Bronchial epithelial cell (primary cell): Measurements from ENCODE around the gene TNFAIP3. TPM values are rescaled to one million over a fixed set of nuclear protein-coding genes. Genes with fewer than 3 reads are reported as not detected.

ENCODE experiments used
- DNase-seq: peaks from one replicate; pipeline ENCODE4 v3.0.0-alpha.2; 2010; ENCODE audit warnings: low read depth
- FAIRE-seq: peaks from 2 replicates; lab custom pipeline; 2011; peaks lifted over from hg19 to GRCh38; lab: Jason Lieb, UNC
- H3K27me3 ChIP-seq: 2 replicates; pipeline ENCODE4 v1.5.1; 2011; ENCODE audit warnings: low read length; ENCODE audit not compliant: control insufficient read depth, insufficient read depth
- H3K36me3 ChIP-seq: 2 replicates; pipeline ENCODE4 v1.5.1; 2011; ENCODE audit warnings: low read length; ENCODE audit not compliant: control insufficient read depth, insufficient read depth
- H3K4me3 ChIP-seq: 2 replicates; pipeline ENCODE4 v1.5.1; 2011; ENCODE audit warnings: mild to moderate bottlenecking, low read depth, low read length, control low read depth
- CTCF ChIP-seq: IDR thresholded peaks from 2 replicates; pipeline ENCODE4 v1.5.1; 2011; ENCODE audit warnings: mild to moderate bottlenecking, moderate library complexity, low read length, control low read depth, inconsistent platforms; ENCODE audit not compliant: insufficient read depth, severe bottlenecking
- total RNA-seq: library from RNA; depleted of rRNA; stranded (reverse); fragments of >200 nt; gene quantifications from 2 replicates; pipeline ENCODE4 v1.2.1, GENCODE V29; 2014

The TNFAIP3 gene
- total RNA-seq, 1 donor from 2014 or later, result 2.1 TPM

DNA sequence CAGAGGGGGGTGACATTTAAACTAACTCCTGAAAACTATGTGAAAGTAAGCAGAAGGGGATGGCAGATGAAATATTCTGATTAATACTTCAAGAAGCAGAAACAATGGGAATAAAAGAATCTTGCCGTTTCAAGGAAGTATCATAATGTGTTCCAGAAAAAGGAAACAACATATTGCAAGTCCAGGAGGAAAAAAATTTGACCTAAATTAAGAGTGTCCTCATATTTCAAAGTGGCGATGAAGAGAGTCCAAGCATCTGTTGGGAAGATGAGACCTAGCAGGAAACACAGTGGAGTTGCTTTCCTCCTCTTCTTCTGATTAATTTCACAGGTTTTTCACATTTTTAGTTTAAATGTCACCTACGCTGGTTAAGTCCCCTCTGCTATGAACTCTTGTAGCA, 45.6 kb upstream of the TNFAIP3 start:
- Histone ChIP-seq H3K27me3 (no peaks in the 10 kb centered on the region), H3K36me3 (no peaks in the 10 kb centered on the region), H3K4me3 (no peak overlapping the region)
- TF ChIP-seq CTCF, result no peak
- FAIRE-seq, result no peak
- no peak for DNase-seq

DNA sequence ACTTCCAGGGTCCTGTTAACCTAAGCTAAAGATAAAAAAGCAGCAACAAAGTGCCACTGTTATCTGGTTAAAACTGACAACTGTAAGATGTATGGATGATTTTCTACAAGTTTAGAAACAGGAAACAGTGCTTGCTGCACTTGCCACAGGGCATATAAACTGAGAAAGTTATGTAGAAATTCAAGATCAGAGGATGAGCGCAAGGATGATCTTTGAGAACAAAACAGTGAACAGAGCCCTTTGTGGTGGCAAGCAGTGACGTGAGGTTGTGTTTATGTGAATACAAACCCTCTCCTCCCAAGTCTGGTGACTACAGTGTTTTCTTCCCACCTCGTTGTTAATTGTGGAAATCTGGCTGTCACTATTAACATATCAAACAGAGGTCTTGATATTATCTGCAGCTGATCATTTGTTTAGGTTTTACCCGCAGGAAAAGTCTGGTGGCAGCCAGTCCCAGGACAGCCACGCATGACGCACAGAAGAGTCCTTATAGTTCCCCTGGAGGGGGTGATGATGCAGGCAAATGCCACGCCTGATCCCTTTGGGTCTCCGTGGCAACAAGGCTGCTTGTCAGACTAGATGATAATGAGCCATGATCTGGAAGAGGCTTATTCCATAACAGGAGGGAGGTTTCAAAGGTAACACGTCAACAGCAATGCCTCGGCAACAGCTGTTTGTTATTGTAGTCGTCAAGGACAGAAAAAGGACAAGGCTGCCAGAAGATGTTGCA, 43.1 kb upstream of the TNFAIP3 start:
- DNase-seq (no peak), FAIRE-seq (no peak)
- Histone ChIP-seq H3K36me3 (no peaks in the 10 kb centered on the region), H3K4me3 (no peak overlapping the region), H3K27me3 (no peaks in the 10 kb centered on the region)
- TF ChIP-seq CTCF, result no peak

GRCh38 chr6:137824556-137824879, 42.5 kb upstream of the TNFAIP3 start:
- no peak overlapping the region for H3K4me3 ChIP-seq
- FAIRE-seq (no peak), DNase-seq (no peak)
- no peaks in the 10 kb centered on the region for H3K27me3 ChIP-seq
- no peak for TF ChIP-seq CTCF
- no peaks in the 10 kb centered on the region for H3K36me3 ChIP-seq

DNA sequence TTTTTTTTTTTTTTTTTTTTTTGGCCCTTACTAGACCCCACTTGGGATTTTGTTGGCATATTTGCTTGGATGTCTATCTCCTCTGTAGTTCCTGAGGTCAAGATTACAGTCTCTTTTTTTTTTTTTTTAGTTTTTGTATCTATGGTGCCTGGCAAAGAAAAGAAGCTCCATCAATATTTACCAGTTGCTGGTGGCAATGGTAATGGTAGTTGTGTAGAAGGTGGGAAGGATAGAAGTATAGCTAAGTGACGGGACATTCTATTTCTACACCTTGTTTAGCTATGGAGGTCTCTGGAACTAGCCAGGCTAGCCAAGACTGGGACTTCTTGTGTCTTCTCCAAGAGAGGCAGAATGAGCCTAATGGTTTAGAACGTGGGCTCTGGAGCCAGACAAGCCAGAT, 42.2 kb upstream of the TNFAIP3 start:
- FAIRE-seq (no peak), DNase-seq (no peak)
- no peak overlapping the region for H3K4me3 ChIP-seq

GRCh38 chr6:137827411-137827940, 39.6 kb upstream of the TNFAIP3 start:
- TF ChIP-seq CTCF, result no peak
- H3K27me3 ChIP-seq, result no peaks in the 10 kb centered on the region
- peak; percentile 79 for DNase-seq
- H3K4me3 ChIP-seq, result no peak overlapping the region
- H3K36me3 ChIP-seq, result no peaks in the 10 kb centered on the region
- FAIRE-seq, result no peak

More for the DNA sequence above, 42.2 kb upstream of the TNFAIP3 start:
- H3K27me3 ChIP-seq, result no peaks in the 10 kb centered on the region
- no peaks in the 10 kb centered on the region for H3K36me3 ChIP-seq
- TF ChIP-seq CTCF, result no peak
